Upper lobe of right lung (tissue), 1 donor: ENCODE measurements around the gene SLC25A41. TPM values are rescaled to one million over a fixed set of nuclear protein-coding genes. Genes with fewer than 3 reads are reported as not detected.

Experiments
- ATAC-seq: fragments of 200-7000 bp; cut with Tn5 transposase; one replicate; pipeline ENCODE4 v1.9.1; 2020; ENCODE audit warnings: mild to moderate bottlenecking, moderate library complexity
- DNase-seq: peaks from one replicate; pipeline ENCODE4 v3.0.0-alpha.2; 2020
- H3K27ac ChIP-seq: fragments of 200-600 bp; one replicate; pipeline ENCODE4 v1.8.0; 2022
- H3K27me3 ChIP-seq: fragments of 200-600 bp; one replicate; pipeline ENCODE4 v1.8.0; 2022; ENCODE audit warnings: mild to moderate bottlenecking
- H3K36me3 ChIP-seq: fragments of 200-600 bp; one replicate; pipeline ENCODE4 v1.8.0; 2022
- H3K4me1 ChIP-seq: fragments of 200-600 bp; one replicate; pipeline ENCODE4 v1.8.0; 2022
- H3K4me3 ChIP-seq: fragments of 200-600 bp; one replicate; pipeline ENCODE4 v1.8.0; 2022; ENCODE audit warnings: mild to moderate bottlenecking
- H3K9me3 ChIP-seq: fragments of 200-600 bp; one replicate; pipeline ENCODE4 v1.8.0; 2022
- intact Hi-C: fragments of 100-400 bp; cut with DNase I; formaldehyde crosslinking; loops from one replicate; pipeline ENCODE4 v1.11.0; 2022
- total RNA-seq: library from RNA; stranded (reverse); fragmentation: NEBNext Ultra II Directional; extraction: Animal tissue kit (Norgen Biotek cat#: 25700); gene quantifications from one replicate; pipeline ENCODE4 v1.2.1, GENCODE V29; 2021
- TF ChIP-seq, protein P1 (sequence below): fragments of 200-600 bp; IDR thresholded peaks from one replicate; pipeline ENCODE4 v1.8.0; 2022; ENCODE audit warnings: antibody characterized with exemption
- donor health status: DM: no; HTN: yes; CAD: no; lungs with severe emphysema.

The SLC25A41 gene
- total RNA-seq, 1 donor from 2014 or later, result not detected

GRCh38 chr19:6396305-6396704 is 37.3 kb downstream of the SLC25A41 start:
- ATAC-seq, result no peak
- TF ChIP-seq, protein P1, sequence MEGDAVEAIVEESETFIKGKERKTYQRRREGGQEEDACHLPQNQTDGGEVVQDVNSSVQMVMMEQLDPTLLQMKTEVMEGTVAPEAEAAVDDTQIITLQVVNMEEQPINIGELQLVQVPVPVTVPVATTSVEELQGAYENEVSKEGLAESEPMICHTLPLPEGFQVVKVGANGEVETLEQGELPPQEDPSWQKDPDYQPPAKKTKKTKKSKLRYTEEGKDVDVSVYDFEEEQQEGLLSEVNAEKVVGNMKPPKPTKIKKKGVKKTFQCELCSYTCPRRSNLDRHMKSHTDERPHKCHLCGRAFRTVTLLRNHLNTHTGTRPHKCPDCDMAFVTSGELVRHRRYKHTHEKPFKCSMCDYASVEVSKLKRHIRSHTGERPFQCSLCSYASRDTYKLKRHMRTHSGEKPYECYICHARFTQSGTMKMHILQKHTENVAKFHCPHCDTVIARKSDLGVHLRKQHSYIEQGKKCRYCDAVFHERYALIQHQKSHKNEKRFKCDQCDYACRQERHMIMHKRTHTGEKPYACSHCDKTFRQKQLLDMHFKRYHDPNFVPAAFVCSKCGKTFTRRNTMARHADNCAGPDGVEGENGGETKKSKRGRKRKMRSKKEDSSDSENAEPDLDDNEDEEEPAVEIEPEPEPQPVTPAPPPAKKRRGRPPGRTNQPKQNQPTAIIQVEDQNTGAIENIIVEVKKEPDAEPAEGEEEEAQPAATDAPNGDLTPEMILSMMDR, result no peak
- Histone ChIP-seq H3K4me3 (no peak overlapping the region), H3K9me3 (no peaks in the 10 kb centered on the region), H3K36me3 (peaks cover 5% of the 10 kb centered on the region), H3K27me3 (no peaks in the 10 kb centered on the region), H3K4me1 (peaks cover 10% of the 10 kb centered on the region), H3K27ac (no peak overlapping the region)
- intact Hi-C loops, result no loop called here
- no peak for DNase-seq

DNA sequence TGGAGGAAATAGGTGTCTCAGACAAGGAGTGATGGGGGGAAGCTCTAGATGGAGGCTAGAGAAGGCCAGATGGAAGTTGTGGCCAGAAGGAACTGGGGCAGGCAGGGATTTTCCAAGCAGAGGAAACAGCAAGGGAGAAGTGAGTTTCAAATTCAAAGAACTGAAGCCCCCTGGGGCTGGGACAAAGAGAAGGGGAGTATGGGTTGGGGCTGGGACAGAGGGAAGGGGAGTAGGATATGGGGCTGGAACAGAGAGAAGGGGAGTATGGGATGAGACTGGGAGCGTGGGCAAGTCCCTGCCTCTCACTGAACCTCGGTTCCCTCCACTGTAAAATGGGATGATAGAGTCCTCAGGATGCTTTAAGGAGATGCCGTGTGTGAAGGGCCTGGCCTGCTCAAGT is 38.7 kb downstream of the SLC25A41 start:
- no peak for ATAC-seq
- peaks cover 10% of the 10 kb centered on the region for H3K4me1 ChIP-seq
- TF ChIP-seq, protein P1, result no peak

GRCh38 chr19:6393983-6394412 is 39.6 kb downstream of the SLC25A41 start:
- no peak for ATAC-seq

More for the DNA sequence above, 38.7 kb downstream of the SLC25A41 start:
- Histone ChIP-seq H3K27ac (no peak overlapping the region), H3K36me3 (peaks cover 17% of the 10 kb centered on the region), H3K27me3 (no peaks in the 10 kb centered on the region), H3K4me3 (no peak overlapping the region), H3K9me3 (no peaks in the 10 kb centered on the region)
- intact Hi-C loops, result no loop called here
- no peak for DNase-seq

GRCh38 chr19:6393074-6393982 is 40.2 kb downstream of the SLC25A41 start, which contains the start of gene GTF2F1:
GTF2F1 (minus strand) TSS chr19:6393164; CDS start chr19:6392995, 169 bp downstream.
- Histone ChIP-seq H3K4me3 (peak within 1 kb of the TSS; percentile 92), H3K4me1 (peaks cover 10% of the 10 kb centered on the region), H3K27ac (peak within 1 kb of the TSS; percentile 98), H3K36me3 (peaks cover 32% of the 10 kb centered on the region), H3K9me3 (no peaks in the 10 kb centered on the region), H3K27me3 (no peaks in the 10 kb centered on the region)
- ATAC-seq, result peak; percentile 93
- TF ChIP-seq, protein P1, result peak; percentile 25
- DNase-seq, result peak; percentile 96
- intact Hi-C loops, result no loop called here

More at GRCh38 chr19:6393983-6394412, 39.6 kb downstream of the SLC25A41 start:
- Histone ChIP-seq H3K27me3 (no peaks in the 10 kb centered on the region), H3K27ac (peak overlapping the region; percentile 98), H3K4me1 (peaks cover 10% of the 10 kb centered on the region), H3K9me3 (no peaks in the 10 kb centered on the region), H3K36me3 (peaks cover 25% of the 10 kb centered on the region), H3K4me3 (peak overlapping the region; percentile 92)
- no peak for DNase-seq
- TF ChIP-seq, protein P1, result no peak
- intact Hi-C loops, result no loop called here

- TF ChIP-seq, protein P1, result no peak
These were observed 41.1 kb downstream of the SLC25A41 start for GRCh38 chr19:6392221-6393073.

More at GRCh38 chr19:6392221-6393073, 41.1 kb downstream of the SLC25A41 start:
- DNase-seq (no peak), ATAC-seq (no peak)
- peak overlapping the region; percentile 92 for H3K4me3 ChIP-seq
- peak overlapping the region; percentile 98 for H3K27ac ChIP-seq
- no peaks in the 10 kb centered on the region for H3K27me3 ChIP-seq
- peaks cover 10% of the 10 kb centered on the region for H3K4me1 ChIP-seq
- H3K9me3 ChIP-seq, result no peaks in the 10 kb centered on the region
- intact Hi-C loops, result no loop called here
- H3K36me3 ChIP-seq, result peaks cover 36% of the 10 kb centered on the region
